GF-D8 (cell line): Measurements from ENCODE around the gene PCDHA11.
"Not testable (repeated sequence)": the region's sequence is repeated elsewhere in the genome, so short reads cannot be mapped to it uniquely, and the experiment has no call there.

ENCODE experiments used
- DNase-seq: peaks from one replicate; lab custom pipeline; 2025; lab: John Stamatoyannopoulos, UW

Gene PCDHA11

GRCh38 chr5:140868721-140869554 is at the start of gene PCDHA11:
Gene PCDHA11 (plus strand): TSS chr5:140868957. CDS start chr5:140869104, 147 bp downstream.
- DNase-seq = no peak

- DNase-seq = no peak
Observed at GRCh38 chr5:140821375-140822280, 47.1 kb upstream of the PCDHA11 start, which contains the start of gene PCDHA5. Gene PCDHA5 (plus strand): TSS chr5:140821613.

- DNase-seq = no peak
Observed at GRCh38 chr5:140822281-140822629, 46.5 kb upstream of the PCDHA11 start.

- DNase-seq = not testable (repeated sequence)
Observed at GRCh38 chr5:140822969-140823368, 45.8 kb upstream of the PCDHA11 start.

GRCh38 chr5:140823475-140823874 is 45.3 kb upstream of the PCDHA11 start:
- no peak for DNase-seq

- DNase-seq = no peak
Observed at GRCh38 chr5:140827704-140828361, 40.9 kb upstream of the PCDHA11 start, which contains the start of gene PCDHA6. Gene PCDHA6 (plus strand): TSS chr5:140827960. CDS start chr5:140828092, 132 bp downstream.

- no peak for DNase-seq
Observed at GRCh38 chr5:140828362-140828737, 40.4 kb upstream of the PCDHA11 start.

GRCh38 chr5:140829511-140830501 is 39.0 kb upstream of the PCDHA11 start:
- DNase-seq = not testable (repeated sequence)

GRCh38 chr5:140833993-140834392 is 34.8 kb upstream of the PCDHA11 start, which contains the start of gene PCDHA7:
Gene PCDHA7 (plus strand): TSS chr5:140834269. CDS start chr5:140834384, 115 bp downstream.
- no peak for DNase-seq

- DNase-seq = not testable (repeated sequence)
Observed at GRCh38 chr5:140834439-140835008, 34.2 kb upstream of the PCDHA11 start.

- DNase-seq = no peak
Observed at GRCh38 chr5:140835622-140836510, 32.9 kb upstream of the PCDHA11 start.

- DNase-seq = no peak
Observed at GRCh38 chr5:140840978-140841962, 27.5 kb upstream of the PCDHA11 start, which contains the start of gene PCDHA8. Gene PCDHA8 (plus strand): TSS chr5:140841187. CDS start chr5:140841322, 135 bp downstream.

GRCh38 chr5:140842798-140843733 is 25.7 kb upstream of the PCDHA11 start:
- no peak for DNase-seq

- not testable (repeated sequence) for DNase-seq
Observed at GRCh38 chr5:140848139-140849102, 20.3 kb upstream of the PCDHA11 start, which contains the start of gene PCDHA9. Gene PCDHA9 (plus strand): TSS chr5:140848382. CDS start chr5:140848496, 114 bp downstream.

GRCh38 chr5:140849831-140850634 is 18.7 kb upstream of the PCDHA11 start:
- DNase-seq = not testable (repeated sequence)
